ENCODE results near the gene FUT6. TPM values are rescaled to one million over a fixed set of nuclear protein-coding genes. Genes with fewer than 3 reads are reported as not detected.
"Not testable (repeated sequence)": the region's sequence is repeated elsewhere in the genome, so short reads cannot be mapped to it uniquely, and the experiment has no call there.

FUT6 gene
- total and polyA plus RNA-seq, 2 donors from 2014 or later, result 13.0 to 58.4 TPM

- TF ChIP-seq CTCF (IDR thresholded peaks at IDR 0.05; ENCODE audit: borderline replicate concordance, extremely low read depth, insufficient read depth), result no peak
- Histone ChIP-seq H3K9me3 (ENCODE audit: control insufficient read depth in 2 of 3, insufficient read depth in 1 of 3, low read length in 3 of 3) (no peaks in the 10 kb centered on the region), H3K4me3 (ENCODE audit: low read length in 3 of 3) (no peak overlapping the region), H3K4me1 (ENCODE audit: control insufficient read depth in 2 of 3, insufficient read depth in 2 of 3, low read depth in 1 of 3, low read length in 3 of 3) (no peaks in the 10 kb centered on the region), H3K9ac (ENCODE audit: low read length in 3 of 3) (no peak overlapping the region), H3K27ac (ENCODE audit: low read depth in 2 of 2, low read length in 2 of 2) (no peak overlapping the region), H3K36me3 (ENCODE audit: control insufficient read depth in 2 of 3, insufficient read depth in 3 of 3, low read length in 3 of 3) (no peaks in the 10 kb centered on the region), H3K27me3 (ENCODE audit: control insufficient read depth, insufficient read depth, low read length) (no peaks in the 10 kb centered on the region)
- DNase-seq, result no peak
- FAIRE-seq, result no peak
- intact Hi-C loops (cut with DNase I), result no loop called here
Observed at GRCh38 chr19:5863030-5863665, 23.6 kb upstream of the FUT6 start.

- H3K27ac ChIP-seq (ENCODE audit: low read depth in 2 of 2, low read length in 2 of 2), result no peak overlapping the region
- FAIRE-seq (no peak), DNase-seq (no peak)
- intact Hi-C loops (cut with DNase I), result no loop called here
- no peak overlapping the region for H3K4me3 ChIP-seq (ENCODE audit: low read length in 3 of 3)
- no peaks in the 10 kb centered on the region for H3K27me3 ChIP-seq (ENCODE audit: control insufficient read depth, insufficient read depth, low read length)
- H3K36me3 ChIP-seq (ENCODE audit: control insufficient read depth in 2 of 3, insufficient read depth in 3 of 3, low read length in 3 of 3), result no peaks in the 10 kb centered on the region
- no peaks in the 10 kb centered on the region for H3K9me3 ChIP-seq (ENCODE audit: control insufficient read depth in 2 of 3, insufficient read depth in 1 of 3, low read length in 3 of 3)
- H3K9ac ChIP-seq (ENCODE audit: low read length in 3 of 3), result no peak overlapping the region
- TF ChIP-seq CTCF (IDR thresholded peaks at IDR 0.05; ENCODE audit: borderline replicate concordance, extremely low read depth, insufficient read depth), result no peak
- H3K4me1 ChIP-seq (ENCODE audit: control insufficient read depth in 2 of 3, insufficient read depth in 2 of 3, low read depth in 1 of 3, low read length in 3 of 3), result no peaks in the 10 kb centered on the region
Observed at GRCh38 chr19:5857203-5858081, 17.9 kb upstream of the FUT6 start.

- H3K4me3 ChIP-seq (ENCODE audit: low read length in 3 of 3); H3K4me1 ChIP-seq (ENCODE audit: control insufficient read depth in 2 of 3, insufficient read depth in 2 of 3, low read depth in 1 of 3, low read length in 3 of 3); DNase-seq; FAIRE-seq; intact Hi-C loops (cut with DNase I); H3K9ac ChIP-seq (ENCODE audit: low read length in 3 of 3); H3K27me3 ChIP-seq (ENCODE audit: control insufficient read depth, insufficient read depth, low read length); H3K27ac ChIP-seq (ENCODE audit: low read depth in 2 of 2, low read length in 2 of 2); H3K9me3 ChIP-seq (ENCODE audit: control insufficient read depth in 2 of 3, insufficient read depth in 1 of 3, low read length in 3 of 3); H3K36me3 ChIP-seq (ENCODE audit: control insufficient read depth in 2 of 3, insufficient read depth in 3 of 3, low read length in 3 of 3): not testable (repeated sequence)
Observed at GRCh38 chr19:5855151-5855550, 15.6 kb upstream of the FUT6 start.

- H3K9me3 ChIP-seq (ENCODE audit: control insufficient read depth in 2 of 3, insufficient read depth in 1 of 3, low read length in 3 of 3); FAIRE-seq; H3K4me3 ChIP-seq (ENCODE audit: low read length in 3 of 3); H3K4me1 ChIP-seq (ENCODE audit: control insufficient read depth in 2 of 3, insufficient read depth in 2 of 3, low read depth in 1 of 3, low read length in 3 of 3); H3K27ac ChIP-seq (ENCODE audit: low read depth in 2 of 2, low read length in 2 of 2); H3K36me3 ChIP-seq (ENCODE audit: control insufficient read depth in 2 of 3, insufficient read depth in 3 of 3, low read length in 3 of 3); H3K27me3 ChIP-seq (ENCODE audit: control insufficient read depth, insufficient read depth, low read length); H3K9ac ChIP-seq (ENCODE audit: low read length in 3 of 3); intact Hi-C loops (cut with DNase I); DNase-seq: not testable (repeated sequence)
Observed at GRCh38 chr19:5854121-5854520, 14.6 kb upstream of the FUT6 start.
